Measurements from ENCODE around the gene TCAP. TPM values are rescaled to one million over a fixed set of nuclear protein-coding genes. Genes with fewer than 3 reads are reported as not detected.

TCAP gene
- total and polyA plus RNA-seq, 10 of the 15 experiments (the other 5 are each of a cell fraction or from before 2014, with no cell fraction given): 0.17 to 1.0 (median 0.36) TPM; not detected in 3

GRCh38 chr17:39621523-39622379, 43.4 kb upstream of the TCAP start (continued):
- peak; percentile 49; the same call in 1 of the 2 replicates for TF ChIP-seq IRF3 (IDR thresholded peaks at IDR 0.05)
- 0 out of 2 replicates have a peak, but pooled peaks have one; percentile 4 for TF ChIP-seq BCL11A (IDR thresholded peaks at IDR 0.05; ENCODE audit: low read depth, low read length)
- no peak for TF ChIP-seq IRF5 (IDR thresholded peaks at IDR 0.05; ENCODE audit: borderline replicate concordance)
- 0 out of 2 replicates have a peak, but pooled peaks have one; percentile 59 for TF ChIP-seq NBN (IDR thresholded peaks at IDR 0.05)
- TF ChIP-seq E2F8 (IDR thresholded peaks at IDR 0.05; ENCODE audit: low read depth, partially characterized antibody): no peak
- no peak for TF ChIP-seq MAX (IDR thresholded peaks at IDR 0.05; ENCODE audit: low read depth, low read length)
- peak; percentile 28 to 57; a peak in 2 of 4 replicates for TF ChIP-seq BHLHE40 (IDR thresholded peaks at IDR 0.05; ENCODE audit: borderline replicate concordance in 1 of 2, low read depth in 2 of 2, low read length in 1 of 2)
- peak; percentile 95 for TF ChIP-seq RAD21 (IDR thresholded peaks at IDR 0.05; ENCODE audit: insufficient read depth, low read depth, low read length)
- 0 out of 2 replicates have a peak, but pooled peaks have one; percentile 22 for TF ChIP-seq NR2F1 (conservative IDR thresholded peaks at IDR 0.05)
- no peak for TF ChIP-seq ATF7 (IDR thresholded peaks at IDR 0.05; ENCODE audit: low read depth)
- 0 out of 2 replicates have a peak, but pooled peaks have one; percentile 53 for TF ChIP-seq ZSCAN29 (IDR thresholded peaks at IDR 0.05)
- TF ChIP-seq FOXM1 (IDR thresholded peaks at IDR 0.05; ENCODE audit: low read depth, low read length): peak; percentile 66; the same call in 1 of the 2 replicates
- TF ChIP-seq ZNF24 (IDR thresholded peaks at IDR 0.05): peak; percentile 66
- no peak for TF ChIP-seq MYC (IDR thresholded peaks at IDR 0.05; ENCODE audit: insufficient read depth, insufficient read length, insufficient replicate concordance, low read length, severe bottlenecking)
- TF ChIP-seq BCL3 (IDR thresholded peaks at IDR 0.05; ENCODE audit: borderline replicate concordance, insufficient read depth, low read depth, low read length, poor library complexity, severe bottlenecking): no peak
- no peak for TF ChIP-seq STAT3 (IDR thresholded peaks at IDR 0.05; ENCODE audit: low read depth, low read length)
- no peak for TF ChIP-seq CEBPB (IDR thresholded peaks at IDR 0.05; ENCODE audit: borderline replicate concordance in 1 of 2, low read depth in 2 of 2, low read length in 2 of 2)
- no peak for TF ChIP-seq TBL1XR1 (IDR thresholded peaks at IDR 0.05; ENCODE audit: low read depth, low read length)
